NCI-H510A treated with DMSO at 0.1 percent for 48 hours (cell line): Measurements from ENCODE around the gene NXF3.
"Not testable (repeated sequence)": the region's sequence is repeated elsewhere in the genome, so short reads cannot be mapped to it uniquely, and the experiment has no call there.

Source experiments
- DNase-seq: peaks from one replicate; lab custom pipeline; 2025; lab: John Stamatoyannopoulos, UW

NXF3 gene

GRCh38 chrX:103092942-103093341 is at the start of gene NXF3:
Gene NXF3 (minus strand): TSS chrX:103093143. CDS start chrX:103093023, 120 bp downstream.
- DNase-seq = no peak

GRCh38 chrX:103136528-103136927 is 43.6 kb upstream of the NXF3 start:
- DNase-seq = not testable (repeated sequence)

GRCh38 chrX:103124284-103124683 is 31.3 kb upstream of the NXF3 start:
- DNase-seq = no peak

- DNase-seq = no peak
Observed at GRCh38 chrX:103120748-103121147, 27.8 kb upstream of the NXF3 start.

GRCh38 chrX:103116970-103117369 is 24.0 kb upstream of the NXF3 start:
- not testable (repeated sequence) for DNase-seq

GRCh38 chrX:103109497-103109896 is 16.6 kb upstream of the NXF3 start:
- not testable (repeated sequence) for DNase-seq

- DNase-seq = no peak
Observed at GRCh38 chrX:103107836-103108235, 14.9 kb upstream of the NXF3 start.

GRCh38 chrX:103107227-103107737 is 14.3 kb upstream of the NXF3 start:
- not testable (repeated sequence) for DNase-seq

- DNase-seq = not testable (repeated sequence)
Observed at GRCh38 chrX:103104370-103104769, 11.4 kb upstream of the NXF3 start.

GRCh38 chrX:103103866-103104265 is 10.9 kb upstream of the NXF3 start:
- not testable (repeated sequence) for DNase-seq

- no peak for DNase-seq
Observed at GRCh38 chrX:103101299-103102042, 8.5 kb upstream of the NXF3 start.

- DNase-seq = no peak
Observed at GRCh38 chrX:103100484-103100883, 7.5 kb upstream of the NXF3 start.

- no peak for DNase-seq
Observed at GRCh38 chrX:103099691-103100090, 6.7 kb upstream of the NXF3 start.

- DNase-seq = no peak
Observed at GRCh38 chrX:103098488-103098887, 5.5 kb upstream of the NXF3 start.

GRCh38 chrX:103081051-103081450 is 11.9 kb downstream of the NXF3 start:
- no peak for DNase-seq

- DNase-seq = no peak
Observed at GRCh38 chrX:103073467-103073866, 19.5 kb downstream of the NXF3 start.

GRCh38 chrX:103066606-103067005 is 26.3 kb downstream of the NXF3 start:
- no peak for DNase-seq

GRCh38 chrX:103063918-103064434 is 29.0 kb downstream of the NXF3 start, which contains the start of gene BEX1:
Gene BEX1 (minus strand): TSS chrX:103064171. CDS start chrX:103063274, 897 bp downstream.
- DNase-seq = peak; percentile 61

GRCh38 chrX:103063191-103063845 is 29.6 kb downstream of the NXF3 start:
- peak; percentile 69 for DNase-seq

- no peak for DNase-seq
Observed at GRCh38 chrX:103061486-103061885, 31.5 kb downstream of the NXF3 start.

- no peak for DNase-seq
Observed at GRCh38 chrX:103056902-103057301, 36.0 kb downstream of the NXF3 start.

GRCh38 chrX:103052625-103053024 is 40.3 kb downstream of the NXF3 start:
- no peak for DNase-seq

GRCh38 chrX:103051260-103051789 is 41.6 kb downstream of the NXF3 start:
- no peak for DNase-seq
